ENCODE data around the gene IRAK2.

DNA sequence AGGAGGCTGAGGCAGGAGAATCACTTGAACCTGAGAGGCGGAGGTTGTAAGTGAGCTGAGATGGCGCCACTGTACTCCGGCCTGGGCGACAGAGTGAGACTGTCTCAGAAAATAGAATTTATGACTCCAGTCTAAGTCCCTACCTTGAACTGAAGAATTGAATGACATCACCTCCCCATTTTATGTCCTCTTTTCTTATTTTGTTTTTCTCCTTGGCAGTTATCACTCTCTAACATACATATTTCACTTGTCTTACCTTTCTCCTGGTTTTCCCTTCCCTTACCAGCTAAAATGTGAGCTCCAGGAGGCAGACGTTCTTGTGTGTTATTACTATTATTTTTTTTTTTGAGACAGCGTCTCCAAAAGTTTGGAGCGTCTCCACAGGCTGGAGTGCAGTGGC lies 91.1 kb downstream of the IRAK2 start:
- no peak for TF ChIP-seq HOXA7 (CRISPR knock-in tag; IDR thresholded peaks at IDR 0.05)
- TF ChIP-seq, protein P1, sequence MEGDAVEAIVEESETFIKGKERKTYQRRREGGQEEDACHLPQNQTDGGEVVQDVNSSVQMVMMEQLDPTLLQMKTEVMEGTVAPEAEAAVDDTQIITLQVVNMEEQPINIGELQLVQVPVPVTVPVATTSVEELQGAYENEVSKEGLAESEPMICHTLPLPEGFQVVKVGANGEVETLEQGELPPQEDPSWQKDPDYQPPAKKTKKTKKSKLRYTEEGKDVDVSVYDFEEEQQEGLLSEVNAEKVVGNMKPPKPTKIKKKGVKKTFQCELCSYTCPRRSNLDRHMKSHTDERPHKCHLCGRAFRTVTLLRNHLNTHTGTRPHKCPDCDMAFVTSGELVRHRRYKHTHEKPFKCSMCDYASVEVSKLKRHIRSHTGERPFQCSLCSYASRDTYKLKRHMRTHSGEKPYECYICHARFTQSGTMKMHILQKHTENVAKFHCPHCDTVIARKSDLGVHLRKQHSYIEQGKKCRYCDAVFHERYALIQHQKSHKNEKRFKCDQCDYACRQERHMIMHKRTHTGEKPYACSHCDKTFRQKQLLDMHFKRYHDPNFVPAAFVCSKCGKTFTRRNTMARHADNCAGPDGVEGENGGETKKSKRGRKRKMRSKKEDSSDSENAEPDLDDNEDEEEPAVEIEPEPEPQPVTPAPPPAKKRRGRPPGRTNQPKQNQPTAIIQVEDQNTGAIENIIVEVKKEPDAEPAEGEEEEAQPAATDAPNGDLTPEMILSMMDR (IDR thresholded peaks at IDR 0.05), result no peak

Measured in A549 (cell line).